Measurements from ENCODE around the gene TSPAN9.

TSPAN9 gene

DNA sequence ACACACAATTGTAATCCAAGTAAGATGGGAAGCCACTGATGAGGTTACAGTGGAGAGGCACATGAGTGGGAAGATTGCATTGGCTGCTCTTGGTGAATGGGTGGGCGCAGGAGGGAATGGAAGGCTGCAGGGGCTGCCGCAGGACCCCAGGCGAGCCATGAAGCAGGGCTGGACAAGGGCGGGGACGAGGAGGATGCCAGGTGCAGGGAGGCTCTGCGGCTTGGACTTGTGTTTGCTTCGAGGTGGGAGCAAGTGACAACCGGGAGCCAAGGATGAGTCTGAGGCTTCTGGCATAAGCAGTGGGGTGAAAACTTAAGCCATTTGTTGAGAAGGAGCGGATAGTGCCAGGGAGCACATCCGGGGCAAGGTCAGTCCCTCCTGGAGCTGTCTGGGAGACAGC is 115.0 kb downstream of the TSPAN9 start:
- no peak for DNase-seq

DNA sequence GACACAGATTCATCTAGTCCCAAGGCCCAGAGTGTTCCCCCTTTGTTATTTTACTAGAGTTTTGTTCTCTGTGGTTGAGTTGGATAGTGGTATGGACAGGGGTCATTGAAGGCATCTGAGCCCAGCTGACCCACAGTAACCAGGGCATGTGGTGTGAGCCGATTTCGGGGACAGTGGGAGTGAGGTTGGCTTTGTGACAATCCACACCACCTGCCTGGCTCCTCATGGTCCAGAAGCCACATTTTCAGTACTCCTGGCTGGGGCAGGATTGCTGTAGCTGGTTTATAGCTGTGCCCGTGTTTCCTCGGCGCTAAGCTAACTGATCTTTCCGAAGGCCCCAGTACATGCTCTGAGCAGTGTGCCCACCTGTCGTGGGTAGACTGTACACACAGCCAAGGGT is 116.0 kb downstream of the TSPAN9 start:
- DNase-seq: no peak

- no peak for DNase-seq
Observed at GRCh38 chr12:3193755-3194154, 116.6 kb downstream of the TSPAN9 start.

DNA sequence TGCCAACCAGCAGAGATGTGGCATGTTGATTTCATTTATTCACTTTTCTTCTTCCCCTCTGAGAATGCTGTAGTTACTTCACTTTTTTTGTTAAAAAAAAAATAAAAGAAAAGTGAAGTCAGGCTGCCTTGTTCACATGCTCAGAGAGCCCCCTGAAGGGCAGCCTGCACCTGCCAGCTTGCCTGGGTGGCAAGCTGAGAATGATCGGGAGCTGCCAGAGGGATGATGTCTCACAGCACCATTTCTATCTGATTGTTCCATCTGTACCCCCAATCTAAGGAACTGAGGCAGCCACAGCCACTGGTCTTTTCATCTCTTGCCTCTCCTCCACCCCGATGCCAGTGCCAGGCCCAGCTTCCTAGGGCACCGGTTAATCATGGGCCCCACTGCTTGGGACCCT is 118.2 kb downstream of the TSPAN9 start:
- DNase-seq: no peak

GRCh38 chr12:3195859-3196483 is 118.8 kb downstream of the TSPAN9 start:
- no peak for DNase-seq

- DNase-seq: no peak
Observed at GRCh38 chr12:3196488-3196887, 119.3 kb downstream of the TSPAN9 start.

- DNase-seq: no peak
Observed at GRCh38 chr12:3197131-3197818, 120.1 kb downstream of the TSPAN9 start.

DNA sequence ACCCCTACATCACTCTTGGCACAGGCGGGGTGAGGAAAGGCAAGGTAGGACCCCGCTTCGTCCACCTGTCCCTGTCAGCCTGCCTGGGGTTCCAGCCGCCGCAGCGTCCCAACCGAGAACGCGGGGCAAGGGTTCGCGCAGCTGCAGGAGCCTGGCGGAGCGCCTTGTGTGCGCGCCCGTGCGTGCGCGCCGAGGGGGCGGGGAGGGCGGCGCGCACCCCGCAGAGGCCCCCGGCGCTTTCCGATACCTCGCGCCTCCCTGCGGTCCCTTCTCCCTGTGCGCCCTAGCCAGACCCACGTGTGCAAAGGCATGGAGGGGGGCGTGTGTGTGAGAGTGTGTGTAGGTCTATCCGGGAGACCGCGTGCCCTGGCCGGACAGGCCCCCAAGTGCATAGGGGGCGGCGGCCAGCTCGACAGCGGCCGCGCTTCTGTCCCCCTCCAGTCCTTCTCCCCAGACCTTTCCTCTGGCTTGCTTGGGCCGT is 122.4 kb downstream of the TSPAN9 start:
- no peak for DNase-seq

- no peak for DNase-seq
Observed at GRCh38 chr12:3200032-3200617, 122.9 kb downstream of the TSPAN9 start.

- no peak for DNase-seq
Observed at GRCh38 chr12:3200814-3201233, 123.6 kb downstream of the TSPAN9 start.

- no peak for DNase-seq
Observed at GRCh38 chr12:3201339-3202051, 124.3 kb downstream of the TSPAN9 start.

- DNase-seq: no peak
Observed at GRCh38 chr12:3202096-3202495, 124.9 kb downstream of the TSPAN9 start.

DNA sequence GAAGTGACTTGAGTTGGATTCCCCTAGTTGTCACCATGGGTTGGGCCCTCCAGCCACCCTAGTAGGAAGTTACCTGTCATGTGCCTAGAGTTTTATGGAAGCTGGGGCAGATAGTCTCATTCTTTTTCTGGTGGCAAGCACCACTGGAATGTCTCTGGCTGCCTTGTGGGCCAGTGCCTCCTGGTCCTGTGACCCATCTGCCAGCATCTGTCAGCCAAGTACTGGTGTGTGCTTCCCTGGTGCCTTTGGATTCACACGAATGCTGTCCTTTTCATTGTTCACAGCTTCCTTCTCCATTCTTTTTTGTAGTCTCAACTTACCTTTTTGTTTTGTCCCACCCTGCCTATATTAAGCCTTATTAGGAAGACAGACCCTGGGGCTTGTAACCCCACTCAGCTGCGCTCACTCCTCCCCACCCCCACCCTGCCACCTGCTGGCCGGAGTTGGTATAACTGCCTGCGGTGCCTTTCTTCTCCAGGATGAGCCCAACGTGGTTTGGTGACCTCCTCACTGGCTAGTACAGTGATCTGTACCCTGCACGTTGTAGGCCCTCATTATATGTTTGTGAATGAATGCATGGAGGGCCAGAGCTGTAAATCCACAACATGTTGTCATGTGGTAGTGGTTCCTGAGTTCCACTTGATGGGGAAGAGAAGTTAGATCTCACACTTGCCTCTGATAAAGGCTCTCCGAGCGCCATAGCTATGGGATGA is 125.7 kb downstream of the TSPAN9 start:
- no peak for DNase-seq

DNA sequence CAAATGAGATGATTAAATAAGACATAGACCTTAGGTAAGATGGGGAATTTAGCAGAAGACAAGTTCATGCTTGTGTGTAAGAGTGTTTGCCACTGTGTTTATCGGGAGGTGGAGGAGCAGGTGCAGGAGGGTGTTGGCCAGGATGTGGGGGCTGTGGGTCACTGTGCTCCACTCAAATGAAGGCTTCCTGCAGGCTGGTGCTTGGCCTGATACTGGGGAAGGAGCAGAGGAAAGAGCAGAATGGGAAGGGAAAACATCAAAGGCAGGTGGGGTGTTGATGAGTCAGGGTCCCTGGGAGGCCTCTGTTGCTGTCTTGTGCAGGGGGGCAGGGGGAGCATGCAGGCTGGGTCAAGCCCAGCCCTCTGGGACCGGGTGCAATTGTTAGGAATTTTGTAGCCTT is 126.5 kb downstream of the TSPAN9 start:
- DNase-seq: no peak

GRCh38 chr12:3204143-3204542 is 127.0 kb downstream of the TSPAN9 start:
- DNase-seq: no peak

GRCh38 chr12:3204730-3205531 is 127.8 kb downstream of the TSPAN9 start:
- DNase-seq: no peak

DNA sequence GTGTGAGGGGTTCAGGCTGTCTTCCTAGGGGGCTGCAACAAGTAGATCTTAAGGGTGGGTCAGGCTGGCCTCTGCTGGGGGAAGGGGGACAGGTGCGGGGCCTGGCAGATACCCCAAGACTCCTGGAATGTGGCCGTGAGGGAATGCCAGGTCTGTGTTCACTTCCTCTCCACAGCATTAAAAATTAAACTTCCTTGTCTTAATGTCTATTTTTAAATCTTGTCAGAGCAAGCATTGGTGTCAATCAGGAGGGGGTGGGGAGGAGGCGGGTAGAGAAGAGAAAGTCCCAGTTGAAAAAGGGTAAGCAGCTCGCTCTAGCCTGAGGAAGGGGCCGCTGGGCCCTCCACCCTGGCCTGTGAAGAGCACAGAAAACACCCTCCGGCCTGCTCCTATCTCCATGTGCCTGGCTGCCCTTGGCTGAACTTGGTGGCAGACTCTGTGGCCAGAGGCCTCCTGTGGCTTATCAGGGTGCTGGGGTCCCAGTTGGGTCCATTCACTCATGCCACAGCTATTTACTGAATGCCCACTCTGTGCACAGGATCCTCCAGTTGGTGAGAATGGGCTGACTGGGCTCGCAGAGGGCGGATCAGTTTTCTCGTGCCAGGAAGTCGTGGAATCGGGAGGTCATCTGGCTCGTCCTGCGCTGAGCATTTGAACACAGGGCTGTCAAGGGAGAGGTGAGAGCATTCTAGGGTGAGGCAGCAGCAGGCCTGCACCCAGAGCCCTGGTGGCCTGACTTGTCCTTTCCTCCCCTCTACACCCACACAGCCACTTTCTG is 128.8 kb downstream of the TSPAN9 start:
- DNase-seq: no peak

GRCh38 chr12:3206536-3207072 is 129.4 kb downstream of the TSPAN9 start:
- DNase-seq: no peak

- DNase-seq: no peak
Observed at GRCh38 chr12:3207175-3207574, 130.0 kb downstream of the TSPAN9 start.

DNA sequence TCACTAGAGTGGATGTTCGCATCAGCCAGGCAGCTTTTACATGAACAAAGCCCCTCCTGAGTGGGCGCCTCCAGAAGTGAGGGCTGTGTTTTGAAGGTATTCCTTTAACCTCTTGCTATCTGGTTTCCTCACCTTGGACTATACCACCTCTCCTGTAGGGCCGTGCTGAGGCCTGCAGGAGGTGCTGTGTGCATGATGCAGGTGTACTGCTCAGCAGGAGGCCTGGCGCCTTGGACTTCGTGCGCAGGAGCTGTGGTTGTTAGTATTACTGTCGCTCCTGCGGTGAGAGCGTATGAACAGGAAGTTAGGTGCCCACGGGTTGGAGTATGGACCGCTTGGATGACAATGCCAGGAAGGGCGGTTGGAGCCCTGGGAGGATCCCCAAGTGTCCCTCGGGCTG is 130.7 kb downstream of the TSPAN9 start:
- no peak for DNase-seq

DNA sequence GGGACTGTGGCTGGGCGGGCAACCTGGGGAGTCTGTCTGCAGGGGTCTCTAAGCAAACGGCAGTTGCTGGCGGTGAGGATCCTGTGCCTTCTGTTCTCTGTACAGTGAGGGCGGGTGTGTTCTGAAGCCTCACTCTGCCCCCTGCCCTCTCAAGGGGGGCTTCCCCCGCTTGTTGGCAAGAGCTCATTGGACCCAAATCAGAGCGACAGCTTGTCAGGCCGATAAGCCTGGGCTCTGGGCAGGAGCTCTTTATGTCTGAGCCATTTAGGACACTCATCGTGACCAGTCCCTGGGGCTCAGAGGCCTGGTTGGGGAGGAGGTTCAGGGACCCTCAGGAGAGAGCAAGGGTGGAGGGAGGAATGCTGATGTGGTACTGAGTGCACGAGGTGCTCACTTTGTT is 136.0 kb downstream of the TSPAN9 start:
- no peak for DNase-seq
